Measurements from ENCODE around the gene CPNE5.

GRCh38 chr6:36815962-36816735 lies 23.1 kb downstream of the CPNE5 start:
- no peak for TF ChIP-seq CTCF (conservative IDR thresholded peaks at IDR 0.05)
- no peak for TF ChIP-seq ZFX (IDR thresholded peaks at IDR 0.05)
